ENCODE data around the gene BRPF1. TPM values are rescaled to one million over a fixed set of nuclear protein-coding genes. Genes with fewer than 3 reads are reported as not detected.

BRPF1 gene
- total RNA-seq, 1 donor from 2014 or later = 23.0 TPM

GRCh38 chr3:9717563-9717962 is 14.0 kb upstream of the BRPF1 start:
- Mint-ChIP-seq H3K4me3 (ENCODE audit: unreplicated experiment) (no peak overlapping the region), H3K9me3 (ENCODE audit: unreplicated experiment) (no peaks in the 10 kb centered on the region), H3K27me3 (ENCODE audit: unreplicated experiment) (peaks cover 48% of the 10 kb centered on the region), H3K27ac (ENCODE audit: unreplicated experiment) (no peak overlapping the region), H3K36me3 (ENCODE audit: unreplicated experiment) (no peaks in the 10 kb centered on the region), H3K4me1 (ENCODE audit: unreplicated experiment) (no peaks in the 10 kb centered on the region)
- no peak for TF ChIP-seq CTCF (IDR thresholded peaks at IDR 0.05)
- no peak for DNase-seq (ENCODE audit: extremely low spot score, unreplicated experiment)

- no peak for DNase-seq (ENCODE audit: extremely low spot score, unreplicated experiment)
- H3K9me3 Mint-ChIP-seq (ENCODE audit: unreplicated experiment) = no peaks in the 10 kb centered on the region
- no peak for TF ChIP-seq CTCF (IDR thresholded peaks at IDR 0.05)
- no peaks in the 10 kb centered on the region for H3K36me3 Mint-ChIP-seq (ENCODE audit: unreplicated experiment)
- peaks cover 53% of the 10 kb centered on the region for H3K27me3 Mint-ChIP-seq (ENCODE audit: unreplicated experiment)
- no peaks in the 10 kb centered on the region for H3K4me1 Mint-ChIP-seq (ENCODE audit: unreplicated experiment)
- no peak overlapping the region for H3K4me3 Mint-ChIP-seq (ENCODE audit: unreplicated experiment)
- no peak overlapping the region for H3K27ac Mint-ChIP-seq (ENCODE audit: unreplicated experiment)
Measured at GRCh38 chr3:9718118-9718517, 13.4 kb upstream of the BRPF1 start.

GRCh38 chr3:9721015-9721699 is 10.4 kb upstream of the BRPF1 start:
- Mint-ChIP-seq H3K4me3 (ENCODE audit: unreplicated experiment) (no peak overlapping the region), H3K9me3 (ENCODE audit: unreplicated experiment) (no peaks in the 10 kb centered on the region), H3K27me3 (ENCODE audit: unreplicated experiment) (peaks cover 57% of the 10 kb centered on the region), H3K27ac (ENCODE audit: unreplicated experiment) (no peak overlapping the region), H3K4me1 (ENCODE audit: unreplicated experiment) (no peaks in the 10 kb centered on the region), H3K36me3 (ENCODE audit: unreplicated experiment) (no peaks in the 10 kb centered on the region)
- no peak for DNase-seq (ENCODE audit: extremely low spot score, unreplicated experiment)
- no peak for TF ChIP-seq CTCF (IDR thresholded peaks at IDR 0.05)

- Mint-ChIP-seq H3K27me3 (ENCODE audit: unreplicated experiment) (peaks cover 56% of the 10 kb centered on the region), H3K4me1 (ENCODE audit: unreplicated experiment) (no peaks in the 10 kb centered on the region), H3K4me3 (ENCODE audit: unreplicated experiment) (no peak overlapping the region), H3K27ac (ENCODE audit: unreplicated experiment) (no peak overlapping the region), H3K9me3 (ENCODE audit: unreplicated experiment) (no peaks in the 10 kb centered on the region), H3K36me3 (ENCODE audit: unreplicated experiment) (no peaks in the 10 kb centered on the region)
- no peak for DNase-seq (ENCODE audit: extremely low spot score, unreplicated experiment)
- no peak for TF ChIP-seq CTCF (IDR thresholded peaks at IDR 0.05)
Measured at GRCh38 chr3:9721700-9722060, 9.9 kb upstream of the BRPF1 start.

GRCh38 chr3:9725775-9726515 is 5.6 kb upstream of the BRPF1 start:
- peaks cover 41% of the 10 kb centered on the region for H3K27me3 Mint-ChIP-seq (ENCODE audit: unreplicated experiment)
- H3K9me3 Mint-ChIP-seq (ENCODE audit: unreplicated experiment) = no peaks in the 10 kb centered on the region
- H3K4me1 Mint-ChIP-seq (ENCODE audit: unreplicated experiment) = peaks cover 10% of the 10 kb centered on the region
- H3K36me3 Mint-ChIP-seq (ENCODE audit: unreplicated experiment) = no peaks in the 10 kb centered on the region
- H3K4me3 Mint-ChIP-seq (ENCODE audit: unreplicated experiment) = no peak overlapping the region
- DNase-seq (ENCODE audit: extremely low spot score, unreplicated experiment) = no peak
- no peak overlapping the region for H3K27ac Mint-ChIP-seq (ENCODE audit: unreplicated experiment)
- TF ChIP-seq CTCF (IDR thresholded peaks at IDR 0.05) = no peak
